Subcutaneous preadipocyte (primary cell): ENCODE measurements around the gene MERTK. TPM values are rescaled to one million over a fixed set of nuclear protein-coding genes. Genes with fewer than 3 reads are reported as not detected.

Experiments used
- small RNA-seq: library from RNA; depleted of rRNA; stranded (forward); fragments of <200 nt; gene quantifications from one replicate; pipeline ENCODE3, GENCODE V24; 2012
- total RNA-seq: library from RNA; depleted of rRNA; stranded (reverse); fragments of >200 nt; gene quantifications from 2 replicates; pipeline ENCODE4 v1.2.3, GENCODE V29; 2012

Gene MERTK
- 0.37 and 0.39 TPM in 2 replicates for total RNA-seq

DNA sequence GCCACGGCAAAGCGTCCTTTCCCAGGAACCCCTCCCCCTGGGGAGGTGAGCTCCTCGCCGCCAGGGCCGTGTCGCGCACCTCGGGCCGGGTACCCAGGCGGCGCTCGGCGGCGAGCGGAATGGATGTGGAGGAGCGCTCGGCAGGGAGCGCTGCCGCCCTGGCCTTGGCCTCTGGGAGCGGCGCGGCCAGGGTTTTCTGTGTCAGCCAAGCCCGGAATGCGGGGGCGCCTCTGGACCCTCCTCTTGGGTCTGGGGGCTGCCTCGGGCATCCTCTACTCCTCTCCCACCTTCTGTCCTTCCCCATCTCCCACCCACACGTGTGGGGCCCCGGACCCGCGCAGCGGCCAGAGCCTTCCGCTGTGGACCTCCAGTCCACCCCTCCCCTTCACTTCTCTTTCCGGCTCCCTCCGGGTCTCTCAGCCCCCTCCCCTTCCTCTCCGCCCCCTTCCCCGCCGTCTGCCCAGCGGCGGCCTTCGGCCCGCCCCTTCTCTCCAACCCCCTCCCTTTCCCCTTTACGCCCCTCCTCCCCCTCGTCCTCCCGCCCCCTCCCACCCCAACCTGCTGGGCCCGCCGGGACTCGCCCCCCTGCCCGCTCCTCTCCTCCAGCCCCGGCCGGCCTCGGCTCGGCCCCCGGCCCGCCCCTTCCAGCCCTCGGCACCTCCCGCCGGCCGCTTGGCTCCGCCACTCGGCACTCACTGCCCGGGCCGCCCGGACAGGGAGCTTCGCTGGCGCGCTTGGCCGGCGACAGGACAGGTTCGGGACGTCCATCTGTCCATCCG lies at the start of gene MERTK:
Gene MERTK (plus strand): TSS at position 684 of the 779 bp plus-strand sequence. CDS start 129 bp downstream, outside the sequence.

DNA sequence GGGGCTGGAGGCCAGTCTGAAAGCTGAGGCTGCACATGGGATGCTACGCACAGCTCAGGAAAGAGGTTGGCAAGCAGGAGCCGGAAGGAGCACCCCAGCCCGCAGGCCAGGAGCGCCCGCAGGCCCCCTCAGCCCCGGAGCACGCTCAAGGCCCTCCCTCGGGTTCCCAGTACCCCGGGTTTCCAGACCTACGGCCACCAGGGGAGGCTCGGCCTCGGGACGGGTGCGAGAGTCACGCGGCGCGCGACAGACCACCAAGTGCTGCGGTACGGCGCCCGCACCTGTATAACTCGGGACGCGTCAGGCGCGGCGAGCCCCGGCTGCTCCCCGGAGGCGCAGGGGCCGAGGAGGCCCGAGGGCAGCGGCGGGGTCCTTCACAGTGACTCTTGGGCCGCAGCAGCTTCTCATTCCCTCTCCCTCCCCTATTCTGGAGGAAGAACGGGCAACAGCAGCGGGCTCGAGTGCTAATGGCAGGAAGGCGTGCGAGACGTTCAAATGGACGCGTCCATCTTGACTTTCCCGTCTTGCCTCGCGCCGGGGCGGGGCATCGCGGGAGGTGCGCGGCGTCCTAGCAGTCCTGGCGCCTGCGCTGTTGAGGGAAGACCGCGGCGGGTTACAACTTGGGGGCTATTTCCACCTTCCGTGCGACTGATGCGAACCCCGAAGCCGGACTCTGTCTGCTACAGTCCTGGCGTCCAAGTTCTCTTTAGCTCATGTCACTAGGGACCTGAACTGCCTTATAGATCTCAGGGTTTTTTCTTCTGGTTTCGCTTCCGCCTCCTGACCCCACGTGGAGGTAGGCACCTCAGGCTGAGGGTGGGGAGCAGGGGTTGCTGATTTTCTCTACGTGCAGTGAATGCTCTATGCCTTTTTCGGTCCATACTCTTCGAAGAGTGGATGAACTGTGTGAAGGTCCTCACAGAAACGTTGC lies 14.5 kb upstream of the MERTK start, which contains the start of gene ANAPC1:
Gene ANAPC1 (minus strand): TSS at position 533 of the 931 bp plus-strand sequence. CDS start 3,368 bp downstream, outside the sequence.

DNA sequence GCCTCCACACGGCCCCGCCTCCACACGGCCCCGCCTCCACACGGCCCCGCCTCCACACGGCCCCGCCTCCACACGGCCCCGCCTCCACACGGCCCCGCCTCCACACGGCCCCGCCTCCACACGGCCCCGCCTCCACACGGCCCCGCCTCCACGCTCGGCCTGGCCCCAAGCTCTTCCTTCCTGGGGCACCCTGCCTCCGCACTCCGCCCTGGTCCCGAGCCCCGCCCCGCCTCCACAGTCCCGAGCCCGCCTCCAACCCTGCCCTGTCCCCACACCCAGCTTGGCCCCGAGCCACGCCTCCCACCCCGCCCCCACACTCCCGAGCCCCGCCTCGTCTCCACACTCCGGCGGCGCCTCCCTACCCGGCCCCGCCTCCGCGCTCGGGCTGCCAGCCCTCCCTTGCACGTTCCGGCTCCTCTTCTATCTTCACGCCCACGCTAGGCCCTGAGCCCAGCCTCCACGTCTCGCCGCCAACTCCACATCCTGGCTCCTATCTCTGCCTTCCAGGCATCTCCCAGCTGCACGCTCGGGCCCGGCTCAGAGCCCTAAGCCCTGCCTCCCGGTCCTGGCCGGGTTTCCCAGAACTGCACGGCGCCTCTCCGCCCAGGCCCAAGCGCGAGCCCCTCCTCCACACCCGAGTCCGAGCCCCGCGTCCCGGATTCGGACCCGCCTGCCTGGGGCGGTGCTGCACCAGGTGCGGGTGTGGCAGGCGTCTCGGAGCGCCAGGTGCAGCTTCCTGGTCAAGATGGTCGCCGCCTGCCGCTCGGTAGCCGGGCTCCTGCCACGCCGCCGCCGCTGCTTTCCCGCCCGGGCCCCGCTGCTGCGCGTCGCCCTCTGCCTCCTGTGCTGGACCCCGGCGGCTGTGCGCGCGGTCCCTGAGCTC lies 156.7 kb downstream of the MERTK start, which contains the start of gene TMEM87B:
Gene TMEM87B (plus strand): TSS at position 423 of the 883 bp plus-strand sequence. CDS start 323 bp downstream, at position 746.

Small RNA genes lying within 50 kb of the gene (small RNA-seq; reads per million reads assigned to genes)
- gene RN7SL297P = not detected

Other genes starting within 250 kb of the MERTK start
- gene ANAPC1, start 14.4 kb upstream of the MERTK start, total RNA-seq = 59.2 and 75.5 TPM in 2 replicates
- gene TMEM87B, start 156.7 kb downstream of the MERTK start, total RNA-seq = 25.7 and 33.4 TPM in 2 replicates
- 1.8 and 2.5 TPM in 2 replicates for gene FBLN7, start 239.8 kb downstream of the MERTK start, total RNA-seq